T47D (cell line): ENCODE measurements around the gene ZRANB1.

Source experiments
- DNase-seq, 2 experiments: peaks; one replicate each; pipeline versions ENCODE4 v3.0.0 to v3.0.0-alpha.2; 2011 to 2012; ENCODE audit warnings: low read depth in 1 of 2, low spot score in 1 of 2
- JUND ChIP-seq: IDR thresholded peaks from 2 replicates; pipeline ENCODE4 v1.6.1; 2012; ENCODE audit warnings: low read depth
- in situ Hi-C: cut with HindIII; loops from 2 replicates; pipeline ENCODE4 v1.10.0; 2016; ENCODE audit warnings: low sequenced_read_pairs, low pct_unique_long_range_greater_than_20kb

ZRANB1 gene

DNA sequence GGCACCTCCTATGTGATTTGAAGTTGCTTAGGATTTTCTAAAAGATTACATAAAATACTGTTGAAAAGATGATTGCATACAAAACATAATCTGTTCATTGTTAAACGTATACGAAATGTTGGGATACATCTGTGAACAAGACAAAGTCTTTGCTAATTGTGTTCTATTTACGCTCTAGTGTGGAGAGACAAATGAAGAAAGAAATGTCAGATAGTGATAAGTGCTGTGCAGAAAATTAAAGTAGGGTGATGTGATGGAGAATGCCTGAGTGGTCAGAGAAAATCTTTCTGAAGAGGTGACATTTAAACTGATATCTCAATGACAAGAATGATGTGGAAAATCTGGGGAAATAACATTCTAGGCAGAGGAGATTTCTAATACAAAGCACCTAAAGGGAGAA is 13.4 kb upstream of the ZRANB1 start:
- TF ChIP-seq JUND, result no peak
- no peak for DNase-seq
- in situ Hi-C loops, result no loop called here

DNA sequence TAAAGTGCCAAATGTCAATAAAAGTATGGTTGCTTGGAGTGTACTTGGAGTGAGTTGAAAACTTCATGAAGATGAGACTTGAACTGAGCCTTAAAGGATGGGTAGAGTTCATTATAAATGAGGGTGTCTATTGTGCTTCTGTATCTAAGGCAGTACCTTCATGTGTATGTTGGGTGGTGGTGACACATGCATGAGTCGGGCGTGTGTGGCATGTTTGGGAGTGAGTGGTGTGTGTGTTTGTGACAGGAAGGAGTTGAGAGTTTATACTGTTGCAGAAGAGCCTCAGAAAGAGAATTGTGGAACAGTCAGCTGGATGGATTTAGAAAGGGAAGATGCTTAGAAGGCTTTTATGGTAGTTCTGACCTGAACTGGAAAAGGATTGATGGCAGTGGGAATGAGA is 6.0 kb upstream of the ZRANB1 start:
- in situ Hi-C loops, result no loop called here
- no peak for DNase-seq
- no peak for TF ChIP-seq JUND

DNA sequence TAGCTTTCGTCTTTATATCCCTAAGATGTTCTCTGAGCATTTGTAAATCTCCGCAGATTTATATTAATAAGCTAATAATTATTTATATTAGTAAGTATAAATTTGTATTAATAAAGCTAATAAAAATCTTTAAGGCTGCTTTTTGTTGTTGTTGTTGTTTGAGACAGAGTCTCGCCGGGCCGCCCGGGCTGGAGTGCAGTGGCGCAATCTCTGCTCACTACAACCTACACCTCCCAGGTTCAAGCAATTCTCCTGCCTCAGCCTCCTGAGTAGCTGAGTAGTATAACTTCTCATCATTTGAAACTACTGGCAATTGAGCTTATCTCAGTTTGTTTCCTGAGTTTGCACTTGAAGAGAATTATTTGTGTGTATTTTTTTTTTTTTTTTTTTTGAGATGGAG is 5.1 kb upstream of the ZRANB1 start:
- in situ Hi-C loops, result no loop called here
- no peak for DNase-seq
- TF ChIP-seq JUND, result no peak

DNA sequence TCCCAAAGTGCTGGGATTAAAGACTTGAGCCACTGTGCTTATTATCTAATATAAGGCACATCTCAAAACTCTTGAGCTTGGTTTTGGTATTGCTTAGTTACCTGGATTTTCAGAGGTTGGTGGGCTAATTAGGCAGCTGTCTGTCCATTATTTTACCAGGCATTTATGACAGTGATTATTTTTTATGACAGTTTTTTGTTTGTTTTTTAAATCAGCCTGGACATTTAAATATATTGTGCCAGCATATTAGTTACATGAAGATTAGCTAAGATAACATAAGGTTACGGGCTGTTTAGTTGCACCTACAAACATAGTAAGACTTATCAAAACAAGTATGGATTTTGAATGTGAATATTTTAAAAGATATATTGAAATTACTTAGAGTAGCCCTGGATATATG is 2.6 kb upstream of the ZRANB1 start:
- DNase-seq, result no peak
- TF ChIP-seq JUND, result no peak
- in situ Hi-C loops, result no loop called here

DNA sequence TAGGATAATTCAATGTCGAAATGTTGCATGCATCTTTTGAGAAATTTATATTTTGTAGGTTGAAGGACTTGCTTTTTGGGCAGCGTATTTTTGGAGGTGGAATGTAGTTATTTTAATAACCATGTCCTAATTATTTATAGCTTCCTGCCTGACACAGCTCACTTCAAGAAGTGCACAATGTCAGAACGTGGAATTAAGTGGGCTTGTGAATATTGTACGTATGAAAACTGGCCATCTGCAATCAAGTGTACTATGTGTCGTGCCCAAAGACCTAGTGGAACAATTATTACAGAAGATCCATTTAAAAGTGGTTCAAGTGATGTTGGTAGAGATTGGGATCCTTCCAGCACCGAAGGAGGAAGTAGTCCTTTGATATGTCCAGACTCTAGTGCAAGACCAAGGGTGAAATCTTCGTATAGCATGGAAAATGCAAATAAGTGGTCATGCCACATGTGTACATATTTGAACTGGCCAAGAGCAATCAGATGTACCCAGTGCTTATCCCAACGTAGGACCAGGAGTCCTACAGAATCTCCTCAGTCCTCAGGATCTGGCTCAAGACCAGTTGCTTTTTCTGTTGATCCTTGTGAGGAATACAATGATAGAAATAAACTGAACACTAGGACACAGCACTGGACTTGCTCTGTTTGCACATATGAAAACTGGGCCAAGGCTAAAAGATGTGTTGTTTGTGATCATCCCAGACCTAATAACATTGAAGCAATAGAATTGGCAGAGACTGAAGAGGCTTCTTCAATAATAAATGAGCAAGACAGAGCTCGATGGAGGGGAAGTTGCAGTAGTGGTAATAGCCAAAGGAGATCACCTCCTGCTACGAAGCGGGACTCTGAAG is 620 bp downstream of the ZRANB1 start:
- in situ Hi-C loops, result no loop called here
- no peak for DNase-seq
- no peak for TF ChIP-seq JUND

DNA sequence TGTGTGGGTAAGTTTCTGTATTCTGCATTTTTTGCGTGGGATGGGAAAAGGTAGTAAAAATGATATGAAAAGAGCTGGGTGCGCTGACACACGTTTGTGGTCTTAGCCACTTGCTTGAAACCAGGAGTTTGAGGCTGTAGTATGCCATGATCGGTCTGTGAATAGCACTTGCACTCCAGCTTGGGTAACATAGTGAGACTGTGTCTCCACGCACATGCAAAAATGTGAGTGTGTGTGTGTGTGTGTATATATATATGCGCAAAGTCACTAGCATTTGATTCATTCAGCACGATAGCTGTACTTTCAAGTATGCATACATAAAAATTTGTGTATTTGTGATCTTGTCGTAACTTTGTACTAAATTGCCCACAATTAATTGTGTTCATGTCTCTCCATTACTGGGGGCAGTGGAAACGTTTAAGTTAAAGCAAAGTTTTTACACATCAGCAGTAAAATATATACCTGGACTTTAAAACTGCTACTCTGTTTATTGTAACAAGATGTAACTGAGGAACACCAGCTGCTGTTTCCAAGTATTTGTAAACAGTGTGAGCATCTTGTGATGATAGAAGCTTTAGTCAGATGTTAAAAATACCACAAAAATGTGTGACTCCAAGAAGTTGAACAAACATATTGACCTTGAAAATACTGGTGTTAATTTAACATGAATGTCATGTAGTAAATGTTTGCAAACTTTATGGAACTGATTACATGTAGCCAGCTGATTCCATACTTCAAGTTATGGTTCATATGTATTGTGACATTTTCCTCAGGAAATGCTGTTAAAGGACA is 1.6 kb downstream of the ZRANB1 start:
- TF ChIP-seq JUND, result no peak
- no peak for DNase-seq
- in situ Hi-C loops, result no loop called here

DNA sequence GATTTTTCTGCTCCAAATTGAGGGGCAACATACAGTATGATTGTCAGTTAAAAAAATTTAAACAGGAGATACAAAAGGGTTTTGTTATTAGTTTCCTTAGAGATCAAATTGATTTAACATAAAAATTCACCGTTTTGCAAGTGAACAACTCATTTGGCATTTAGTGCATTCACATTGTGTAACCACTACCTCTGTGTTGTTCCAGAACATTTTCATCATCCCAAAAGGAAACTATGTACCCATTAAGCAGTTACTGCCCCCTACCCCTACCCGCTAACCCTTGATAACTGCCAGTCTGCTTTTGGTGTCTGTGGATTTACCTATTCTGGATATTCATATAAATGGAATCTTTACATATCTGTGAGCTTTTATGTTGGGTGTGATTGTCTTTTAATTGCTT is 3.1 kb downstream of the ZRANB1 start:
- in situ Hi-C loops, result no loop called here
- DNase-seq, result no peak
- no peak for TF ChIP-seq JUND

DNA sequence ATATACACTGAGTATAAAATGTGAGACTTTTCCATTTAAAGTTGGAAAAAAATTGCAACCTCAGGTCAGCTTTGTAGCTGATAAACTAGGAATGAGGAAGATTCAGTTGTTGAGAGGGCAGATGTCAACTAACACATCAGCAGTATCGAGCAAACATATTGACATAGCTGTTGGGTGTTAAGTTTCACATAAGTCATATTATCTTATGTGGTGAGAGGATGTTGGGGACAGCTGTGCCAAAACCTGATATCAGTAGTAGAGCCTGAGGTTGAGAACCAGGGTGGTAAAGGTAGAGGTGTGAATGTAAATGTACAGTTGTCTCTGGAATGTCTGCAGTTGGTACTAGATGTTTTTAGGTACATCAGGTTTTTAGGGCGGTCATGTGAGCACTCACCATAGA is 5.0 kb downstream of the ZRANB1 start:
- TF ChIP-seq JUND, result no peak
- no peak for DNase-seq
- in situ Hi-C loops, result no loop called here

DNA sequence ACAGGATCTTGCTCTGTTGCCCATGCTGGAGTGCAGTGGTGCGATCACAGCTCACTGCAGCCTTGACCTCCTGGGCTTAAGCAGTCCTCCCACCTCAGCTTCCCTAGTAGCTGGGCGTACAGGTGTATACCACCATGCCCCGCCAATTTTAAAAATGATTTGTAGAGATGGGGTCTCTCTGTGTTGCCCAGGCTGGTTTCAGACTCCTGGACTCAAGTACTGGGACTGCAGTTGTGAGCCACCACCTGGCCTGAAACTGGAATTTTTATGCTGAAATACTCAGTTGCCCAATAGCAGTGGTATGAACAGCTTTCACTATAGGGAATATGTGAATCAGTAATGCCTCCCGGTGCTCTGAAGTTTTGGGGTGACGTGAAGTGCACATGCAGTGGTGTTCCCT is 7.6 kb downstream of the ZRANB1 start:
- no peak for DNase-seq
- no peak for TF ChIP-seq JUND
- in situ Hi-C loops, result no loop called here

DNA sequence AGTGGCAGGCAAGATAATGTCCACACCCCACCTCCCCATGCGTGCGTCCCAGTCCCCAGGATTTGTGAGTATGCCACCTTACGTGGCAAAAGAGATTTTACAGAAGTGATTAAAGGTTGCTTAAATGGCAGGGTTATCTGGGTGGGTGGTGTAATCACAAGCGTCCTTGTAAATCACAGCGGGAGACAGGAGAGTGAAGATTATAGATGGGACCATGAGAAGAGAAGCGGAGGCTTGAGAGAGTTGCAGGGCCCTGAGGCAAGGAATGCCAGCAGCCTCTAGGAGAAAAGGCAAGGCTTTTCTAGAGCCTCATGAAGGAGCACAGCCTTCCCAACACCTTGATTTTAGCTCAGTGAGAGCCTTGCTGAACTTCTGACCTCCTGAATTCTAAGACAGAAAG is 10.2 kb downstream of the ZRANB1 start:
- no peak for DNase-seq
- no peak for TF ChIP-seq JUND
- in situ Hi-C loops, result no loop called here

DNA sequence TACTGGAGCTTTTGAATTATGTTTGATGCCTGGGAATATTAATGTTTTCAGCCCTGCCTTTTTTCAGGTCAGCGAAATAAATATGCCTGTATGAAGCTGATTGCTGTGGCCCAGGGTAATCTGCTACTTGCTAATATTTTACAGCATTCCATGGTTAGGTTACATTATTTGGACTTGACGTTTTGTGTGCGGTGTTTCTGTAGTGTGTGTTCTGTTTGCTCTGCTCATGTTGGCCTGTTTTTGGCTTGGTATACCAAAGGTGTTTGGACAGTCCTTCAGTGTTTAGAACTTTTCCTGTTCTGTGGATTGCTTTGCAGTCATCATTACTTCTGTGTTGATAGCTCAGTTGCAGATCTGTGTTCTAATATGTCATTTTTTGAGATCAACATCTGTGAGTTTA is 11.5 kb downstream of the ZRANB1 start:
- no peak for TF ChIP-seq JUND
- DNase-seq, result no peak
- in situ Hi-C loops, result no loop called here

DNA sequence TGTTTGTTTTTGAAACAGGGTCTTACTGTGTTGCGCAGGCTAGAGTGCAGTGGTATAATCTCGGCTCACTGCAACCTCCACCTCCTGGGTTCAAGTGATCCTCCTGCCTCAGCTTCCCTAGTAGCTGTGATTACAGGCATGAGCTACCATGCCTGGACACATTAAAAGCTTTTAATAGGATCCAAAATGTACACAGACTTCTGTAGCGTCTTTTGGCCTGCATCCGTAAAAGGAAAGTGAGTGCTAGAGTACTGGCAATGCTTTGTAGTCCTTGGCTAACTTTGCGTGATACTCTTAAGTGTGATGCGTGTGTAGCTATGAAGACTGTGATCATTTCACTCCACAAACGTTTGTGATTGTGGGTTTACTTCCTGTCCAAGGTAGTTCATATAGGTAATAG is 13.3 kb downstream of the ZRANB1 start:
- TF ChIP-seq JUND, result no peak
- no peak for DNase-seq
- in situ Hi-C loops, result no loop called here

DNA sequence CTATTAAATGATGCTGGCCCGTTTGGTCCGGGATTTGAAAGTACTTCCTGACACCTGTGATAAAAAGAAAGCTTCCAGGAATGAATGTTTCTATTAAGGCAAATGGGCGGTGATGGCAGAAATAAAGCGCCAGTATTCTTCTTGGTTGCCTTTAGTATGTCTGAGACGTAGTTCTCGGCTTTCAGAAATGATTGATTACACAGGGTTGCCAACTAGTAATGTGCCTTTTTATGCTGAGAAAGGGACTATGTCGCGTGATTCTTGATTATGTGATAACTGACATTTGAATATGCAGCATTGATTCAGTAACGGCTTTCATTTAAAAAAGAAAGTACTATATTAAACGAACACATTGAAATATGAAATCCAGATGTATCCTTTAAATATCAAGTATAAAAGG is 13.9 kb downstream of the ZRANB1 start:
- TF ChIP-seq JUND, result no peak
- DNase-seq, result no peak
- in situ Hi-C loops, result no loop called here
